Uterus (tissue), 4 donors: Measurements from ENCODE around the gene PRKAR2A. TPM values are rescaled to one million over a fixed set of nuclear protein-coding genes. Genes with fewer than 3 reads are reported as not detected.
A peak's percentile ranks its signal among the peaks of the same experiment; 100 is the strongest.
"Not testable (repeated sequence)": the region's sequence is repeated elsewhere in the genome, so short reads cannot be mapped to it uniquely, and the experiment has no call there.

Experiments
- DNase-seq, 2 donors: peaks; one replicate each; pipeline ENCODE4 v3.0.0-alpha.2; 2019 to 2020
- H3K27ac ChIP-seq, 2 donors: fragments of 200-600 bp; sonication (generic); 1 replicate in 1 of 2; 2 replicates in 1 of 2; pipeline ENCODE4 v1.5.1; 2016 to 2018
- H3K27me3 ChIP-seq, 2 donors: fragments of 200-600 bp; sonication (generic); one replicate each; pipeline ENCODE4 v1.5.1; 2018 to 2019; ENCODE audit warnings: control low read depth in 1 of 2
- H3K36me3 ChIP-seq, 2 donors: fragments of 200-600 bp; sonication (generic); one replicate each; pipeline ENCODE4 v1.5.1; 2019; ENCODE audit warnings: control low read depth in 1 of 2
- H3K4me1 ChIP-seq, 2 donors: fragments of 200-600 bp; sonication (generic); one replicate each; pipeline ENCODE4 v1.5.1; 2018 to 2019; ENCODE audit warnings: control low read depth in 1 of 2
- H3K4me3 ChIP-seq, 2 donors: fragments of 200-600 bp; sonication (generic); 1 replicate in 1 of 2; 2 replicates in 1 of 2; pipeline ENCODE4 v1.5.1; 2018 to 2019; ENCODE audit warnings: mild to moderate bottlenecking in 1 of 2
- H3K9me3 ChIP-seq, 2 donors: fragments of 200-600 bp; sonication (generic); one replicate each; pipeline ENCODE4 v1.5.1; 2019; ENCODE audit warnings: control low read depth in 1 of 2
- CTCF ChIP-seq, 4 experiments: fragments of 200-600 bp in 2 of 4; fragments of 450-650 bp in 2 of 4; sonication (generic) in 2 of 4; IDR thresholded peaks; one replicate each; pipeline ENCODE4 v1.5.1; 2016 to 2019; ENCODE audit warnings: antibody characterized with exemption in 4 of 4, mild to moderate bottlenecking in 2 of 4, moderate library complexity in 1 of 4
- POLR2A ChIP-seq, 2 donors: fragments of 450-650 bp; IDR thresholded peaks; one replicate each; pipeline ENCODE4 v1.6.1; 2016; ENCODE audit warnings: antibody characterized with exemption in 2 of 2, mild to moderate bottlenecking in 1 of 2, moderate library complexity in 1 of 2
- intact Hi-C: fragments of 100-400 bp; cut with DNase I; formaldehyde crosslinking; loops from one replicate; pipeline ENCODE4 v1.15.1; 2023; ENCODE audit warnings: low total_unique reads
- total RNA-seq, 4 donors: library from RNA; depleted of rRNA in 3 of 4; stranded (reverse); fragments of >200 nt in 3 of 4; gene quantifications; one replicate each; pipeline versions ENCODE4 v1.1.0 to v1.2.4, GENCODE V29; 2014 to 2023
- donor health status: DM: yes; HTN: yes; CAD: no.

PRKAR2A gene
- total RNA-seq, 4 donors from 2014 or later: 5.4 to 59.0 (median 26.3) TPM

DNA sequence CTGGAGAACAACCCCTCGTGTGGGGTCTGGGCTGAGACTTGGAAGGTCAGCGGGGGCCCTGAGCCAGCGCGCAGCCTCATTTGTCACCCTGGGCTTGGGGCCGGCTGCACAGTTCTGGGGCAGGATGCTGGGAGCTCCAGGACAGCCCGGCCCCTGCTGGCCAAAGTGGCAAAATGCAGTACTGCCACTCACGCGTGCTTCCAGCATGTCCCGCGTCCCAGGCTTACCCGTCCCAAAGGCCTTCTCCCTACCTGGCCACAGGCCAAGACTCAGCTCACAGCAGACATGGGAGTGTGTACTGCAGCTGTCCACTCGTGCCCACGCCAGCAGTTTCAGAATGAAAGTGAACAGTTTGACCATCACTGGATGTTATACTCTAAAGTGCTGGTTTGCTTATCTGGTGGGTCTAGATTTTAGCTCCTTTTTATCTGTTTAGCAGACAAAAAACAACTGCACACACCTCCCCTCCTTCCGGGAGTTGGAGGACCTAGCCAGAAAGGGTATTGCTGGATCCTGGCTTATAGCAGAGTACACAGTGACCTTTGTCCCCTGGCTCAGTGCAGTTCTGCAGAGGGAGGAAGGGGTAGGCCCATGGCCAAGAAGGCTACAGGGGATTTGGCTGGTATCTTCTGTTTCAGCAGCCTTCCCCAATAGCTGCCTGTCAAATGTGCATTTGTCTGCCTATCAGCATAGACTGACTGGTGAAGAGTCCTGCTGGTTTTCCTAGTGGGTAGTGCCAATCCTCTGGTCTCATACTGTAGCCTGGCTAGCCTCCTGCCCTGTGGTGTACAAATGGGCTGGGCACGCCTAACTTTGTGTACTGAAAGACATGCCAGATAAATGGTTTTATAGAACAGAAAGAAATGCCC lies 107.5 kb downstream of the PRKAR2A start:
- Histone ChIP-seq H3K36me3 (no peaks in the 10 kb centered on the region), H3K4me1 (peaks cover 4 to 10% of the 10 kb centered on the region in 2 donors), H3K27ac (peak overlapping the region; percentile 63 to 71), H3K4me3 (no peak overlapping the region), H3K27me3 (no peaks in the 10 kb centered on the region), H3K9me3 (no peaks in the 10 kb centered on the region)
- TF ChIP-seq POLR2A (IDR thresholded peaks at IDR 0.05) (no peak), CTCF (IDR thresholded peaks at IDR 0.05) (peak; percentile 77 to 90 (median 84))
- DNase-seq: peak; percentile 77 to 84
- intact Hi-C loops: no loop called here

GRCh38 chr3:48739617-48739954 lies 108.1 kb downstream of the PRKAR2A start:
- no peaks in the 10 kb centered on the region for H3K36me3 ChIP-seq
- intact Hi-C loops: no loop called here
- peaks cover 4 to 10% of the 10 kb centered on the region in 2 donors for H3K4me1 ChIP-seq
- TF ChIP-seq POLR2A (IDR thresholded peaks at IDR 0.05) (no peak), CTCF (IDR thresholded peaks at IDR 0.05) (no peak)
- H3K9me3 ChIP-seq: no peaks in the 10 kb centered on the region
- no peaks in the 10 kb centered on the region for H3K27me3 ChIP-seq
- peak overlapping the region; percentile 63 to 71 for H3K27ac ChIP-seq
- H3K4me3 ChIP-seq: no peak overlapping the region
- no peak for DNase-seq

- intact Hi-C loops: no loop called here
- H3K36me3 ChIP-seq: no peaks in the 10 kb centered on the region
- no peak overlapping the region for H3K4me3 ChIP-seq
- TF ChIP-seq POLR2A (IDR thresholded peaks at IDR 0.05) (no peak), CTCF (IDR thresholded peaks at IDR 0.05) (no peak)
- H3K27ac ChIP-seq: peak overlapping the region; percentile 63 to 71
- no peaks in the 10 kb centered on the region for H3K9me3 ChIP-seq
- DNase-seq: peak in 1 of 2 donors; percentile 37
- H3K4me1 ChIP-seq: peaks cover 4 to 10% of the 10 kb centered on the region in 2 donors
- H3K27me3 ChIP-seq: no peaks in the 10 kb centered on the region
These were observed 108.6 kb downstream of the PRKAR2A start for GRCh38 chr3:48738926-48739616.

GRCh38 chr3:48738144-48738536 lies 109.5 kb downstream of the PRKAR2A start:
- Histone ChIP-seq H3K9me3 (no peaks in the 10 kb centered on the region), H3K27ac (peak overlapping the region in 1 of 2 donors; percentile 71), H3K4me1 (peaks cover 4 to 10% of the 10 kb centered on the region in 2 donors), H3K4me3 (no peak overlapping the region), H3K36me3 (no peaks in the 10 kb centered on the region), H3K27me3 (no peaks in the 10 kb centered on the region)
- TF ChIP-seq POLR2A (IDR thresholded peaks at IDR 0.05) (no peak), CTCF (IDR thresholded peaks at IDR 0.05) (no peak)
- no peak for DNase-seq
- intact Hi-C loops: no loop called here

- DNase-seq: not testable (repeated sequence)
These were observed 112.5 kb downstream of the PRKAR2A start for GRCh38 chr3:48735075-48735767.

GRCh38 chr3:48734541-48734940 lies 113.1 kb downstream of the PRKAR2A start:
- H3K27ac ChIP-seq: not testable (repeated sequence)

More at GRCh38 chr3:48735075-48735767, 112.5 kb downstream of the PRKAR2A start:
- H3K4me3 ChIP-seq, H3K36me3 ChIP-seq, H3K9me3 ChIP-seq, H3K27me3 ChIP-seq, H3K27ac ChIP-seq, intact Hi-C loops, H3K4me1 ChIP-seq: not testable (repeated sequence)

GRCh38 chr3:48733752-48734518 lies 113.7 kb downstream of the PRKAR2A start:
- DNase-seq, H3K4me1 ChIP-seq, H3K27me3 ChIP-seq, H3K4me3 ChIP-seq, H3K27ac ChIP-seq, H3K36me3 ChIP-seq, intact Hi-C loops, H3K9me3 ChIP-seq: not testable (repeated sequence)

More at GRCh38 chr3:48734541-48734940, 113.1 kb downstream of the PRKAR2A start:
- H3K27me3 ChIP-seq, H3K36me3 ChIP-seq, H3K4me1 ChIP-seq, H3K4me3 ChIP-seq, intact Hi-C loops, H3K9me3 ChIP-seq, DNase-seq: not testable (repeated sequence)
